CD4-positive, alpha-beta T cell (primary cell): ENCODE data around the gene DLGAP5. TPM values are rescaled to one million over a fixed set of nuclear protein-coding genes. Genes with fewer than 3 reads are reported as not detected.

ENCODE experiments used
- ATAC-seq: fragments of 200-7000 bp; cut with Tn5 transposase; one replicate; pipeline ENCODE4 v1.10.0; 2022; ENCODE audit warnings: mild to moderate bottlenecking; ENCODE audit not compliant: poor library complexity
- CTCF ChIA-PET: fragments of 350-600 bp; sonication (Branson Sonifier 250); formaldehyde crosslinking; loops from one replicate; lab custom pipeline; 2021; ENCODE audit warnings: antibody characterized with exemption, inconsistent platforms; lab: Charles Lee
- POLR2A ChIA-PET: fragments of 350-600 bp; sonication (Branson Sonifier 250); formaldehyde crosslinking; loops from one replicate; lab custom pipeline; 2021; ENCODE audit warnings: antibody characterized with exemption, inconsistent platforms; lab: Charles Lee
- DNase-seq, 14 experiments: peaks; one replicate each; pipeline ENCODE4 v3.0.0-alpha.2; 2013 to 2020; ENCODE audit warnings: mixed read lengths in 2 of 14
- H3K27ac ChIP-seq, 2 donors: one replicate each; pipeline versions ENCODE4 v1.5.1 to v1.7.0; 2013; ENCODE audit warnings: low read length in 2 of 2, low read depth in 1 of 2, mild to moderate bottlenecking in 1 of 2
- H3K27me3 ChIP-seq, 2 experiments: 1 replicate in 1 of 2; 2 replicates in 1 of 2; pipeline versions ENCODE4 v1.6.1 to v1.7.0; 2013; ENCODE audit warnings: low read length in 2 of 2, control low read depth in 1 of 2, mild to moderate bottlenecking in 1 of 2, moderate library complexity in 1 of 2; ENCODE audit not compliant: insufficient read depth in 2 of 2, control insufficient read depth in 1 of 2
- H3K36me3 ChIP-seq: one replicate; pipeline ENCODE4 v1.6.1; 2013; ENCODE audit warnings: low read length, control low read depth; ENCODE audit not compliant: insufficient read depth
- H3K4me1 ChIP-seq: one replicate; pipeline ENCODE4 v1.6.1; 2013; ENCODE audit warnings: low read length, control low read depth; ENCODE audit not compliant: insufficient read depth
- H3K4me3 ChIP-seq: one replicate; pipeline ENCODE4 v1.5.1; 2013; ENCODE audit warnings: mild to moderate bottlenecking, low read length, moderate library complexity
- H3K9me3 ChIP-seq, 2 experiments: 1 replicate in 1 of 2; 2 replicates in 1 of 2; pipeline versions ENCODE4 v1.6.1 to v1.7.0; 2013; ENCODE audit warnings: low read length in 2 of 2, mild to moderate bottlenecking in 2 of 2, control low read depth in 1 of 2, moderate library complexity in 1 of 2; ENCODE audit not compliant: control insufficient read depth in 1 of 2, insufficient read depth in 1 of 2
- H3K27ac Mint-ChIP-seq: one replicate; pipeline ENCODE4 v1.8.0; 2020; ENCODE audit warnings: mixed read lengths
- H3K27me3 Mint-ChIP-seq: one replicate; pipeline ENCODE4 v1.8.0; 2021; ENCODE audit warnings: mixed read lengths
- H3K36me3 Mint-ChIP-seq: one replicate; pipeline ENCODE4 v1.8.0; 2021; ENCODE audit warnings: low read depth, mixed read lengths
- H3K4me1 Mint-ChIP-seq: one replicate; pipeline ENCODE4 v1.8.0; 2021; ENCODE audit warnings: low read depth, mixed read lengths
- H3K4me3 Mint-ChIP-seq: one replicate; pipeline ENCODE4 v1.8.0; 2020; ENCODE audit warnings: mild to moderate bottlenecking, mixed read lengths
- H3K9me3 Mint-ChIP-seq: one replicate; pipeline ENCODE4 v1.8.0; 2020; ENCODE audit warnings: mixed read lengths
- CTCF ChIP-seq: fragments of 200-600 bp; IDR thresholded peaks from one replicate; pipeline ENCODE4 v1.8.0; 2022; ENCODE audit warnings: antibody characterized with exemption, mild to moderate bottlenecking
- intact Hi-C, 2 experiments: fragments of 100-400 bp; cut with DNase I in 1 of 2; cut with micrococcal nuclease in 1 of 2; formaldehyde crosslinking; loops; one replicate each; pipeline versions ENCODE4 v1.15.1 to v1.9.0; 2023 to 2025; cut with DNase I, micrococcal nuclease
- total RNA-seq, 174 experiments: library from RNA in 2 of 174; stranded (reverse) in 2 of 174; gene quantifications; one replicate each; pipeline ENCODE4 v1.2.3 and lab custom pipeline; 2021 to 2026

DLGAP5 gene
- total RNA-seq, 2 experiments from 2014 or later, result 0.25 TPM; not detected in 1

GRCh38 chr14:55200651-55201050, 9.3 kb upstream of the DLGAP5 start:
- no peak overlapping the region for H3K4me3 ChIP-seq
- no peaks in the 10 kb centered on the region for H3K27me3 ChIP-seq
- TF ChIP-seq CTCF, result no peak
- Mint-ChIP-seq H3K27me3 (no peaks in the 10 kb centered on the region), H3K9me3 (no peaks in the 10 kb centered on the region), H3K36me3 (no peaks in the 10 kb centered on the region), H3K27ac (no peak overlapping the region), H3K4me3 (no peak overlapping the region), H3K4me1 (no peaks in the 10 kb centered on the region)
- ChIA-PET POLR2A (no interaction called here), CTCF (no interaction called here)
- ATAC-seq, result no peak
- no peaks in the 10 kb centered on the region for H3K9me3 ChIP-seq
- no peak for DNase-seq
- H3K27ac ChIP-seq, result no peak overlapping the region
- H3K36me3 ChIP-seq, result no peaks in the 10 kb centered on the region
- intact Hi-C loops, result no loop called here
- H3K4me1 ChIP-seq, result no peaks in the 10 kb centered on the region

GRCh38 chr14:55198749-55199148, 7.4 kb upstream of the DLGAP5 start:
- H3K9me3 Mint-ChIP-seq, result no peaks in the 10 kb centered on the region
- CTCF ChIA-PET, result no interaction called here

GRCh38 chr14:55194656-55195355, 3.4 kb upstream of the DLGAP5 start:
- intact Hi-C loops, result loop anchor here in 1 of 2 experiments (5.0 to 10.0 kb wide), 4 partner anchors 72 to 1380 kb away; partner anchors contain the start of genes KTN1, SOCS4, TMEM260 and WDHD1
- H3K27me3 Mint-ChIP-seq, result no peaks in the 10 kb centered on the region
- ChIA-PET CTCF (interaction anchor here (1.0 kb wide), 1 partner anchor 144 kb away, joined by 4 read pairs; the partner anchor contains the start of gene MAPK1IP1L), POLR2A (no interaction called here)
- H3K27ac Mint-ChIP-seq, result no peak overlapping the region
- Histone ChIP-seq H3K4me1 (peaks cover 14% of the 10 kb centered on the region), H3K4me3 (no peak overlapping the region), H3K27me3 (no peaks in the 10 kb centered on the region), H3K36me3 (no peaks in the 10 kb centered on the region), H3K9me3 (no peaks in the 10 kb centered on the region), H3K27ac (no peak overlapping the region)
- H3K9me3 Mint-ChIP-seq, result no peaks in the 10 kb centered on the region
- no peak for TF ChIP-seq CTCF
- no peak overlapping the region for H3K4me3 Mint-ChIP-seq
- peaks cover 21% of the 10 kb centered on the region for H3K4me1 Mint-ChIP-seq
- H3K36me3 Mint-ChIP-seq, result no peaks in the 10 kb centered on the region
- DNase-seq (no peak), ATAC-seq (no peak)

More at GRCh38 chr14:55198749-55199148, 7.4 kb upstream of the DLGAP5 start:
- H3K36me3 ChIP-seq, result no peaks in the 10 kb centered on the region
- ATAC-seq, result no peak
- no peak overlapping the region for H3K27ac Mint-ChIP-seq
- no peak overlapping the region for H3K4me3 Mint-ChIP-seq
- H3K36me3 Mint-ChIP-seq, result no peaks in the 10 kb centered on the region
- H3K27me3 Mint-ChIP-seq, result no peaks in the 10 kb centered on the region
- intact Hi-C loops, result loop anchor here in 1 of 2 experiments (5.0 to 10.0 kb wide), 2 partner anchors 69 to 1376 kb away; partner anchors contain the start of gene TMEM260
- no peaks in the 10 kb centered on the region for H3K4me1 Mint-ChIP-seq
- no peak overlapping the region for H3K27ac ChIP-seq
- no peaks in the 10 kb centered on the region for H3K27me3 ChIP-seq
- DNase-seq, result no peak
- no peak overlapping the region for H3K4me3 ChIP-seq
- H3K9me3 ChIP-seq, result no peaks in the 10 kb centered on the region
- POLR2A ChIA-PET, result no interaction called here
- H3K4me1 ChIP-seq, result no peaks in the 10 kb centered on the region
- TF ChIP-seq CTCF, result no peak
